Caco-2 (cell line): ENCODE data around the gene GLB1L2. TPM values are rescaled to one million over a fixed set of nuclear protein-coding genes. Genes with fewer than 3 reads are reported as not detected.
A peak's percentile ranks its signal among the peaks of the same experiment; 100 is the strongest.

Experiments used
- BruUV-seq: library from RNA; stranded (reverse); fragments of 400-500 nt; replicated peaks from 2 replicates; lab custom pipeline; 2021; lab: Mats Ljungman, UMichigan
- CTCF ChIA-PET: fragments of 300-600 bp; sonication (Branson Sonifier 250); formaldehyde crosslinking; loops from one replicate; lab custom pipeline; 2022; ENCODE audit warnings: antibody characterized with exemption; lab: Charles Lee
- POLR2A ChIA-PET: fragments of 300-600 bp; sonication (Branson Sonifier 250); formaldehyde crosslinking; loops from one replicate; lab custom pipeline; 2022; ENCODE audit warnings: antibody characterized with exemption; lab: Charles Lee
- DNase-seq, 2 experiments: peaks; one replicate each; pipeline versions ENCODE4 v3.0.0 to v3.0.0-alpha.2; 2020 to 2022
- H3K27me3 ChIP-seq: replicated peaks from 2 replicates; pipeline ENCODE4 v1.6.0; 2011; ENCODE audit warnings: low read length; ENCODE audit not compliant: control insufficient read depth, insufficient read depth
- H3K36me3 ChIP-seq: 2 replicates; pipeline ENCODE4 v1.5.1; 2011; ENCODE audit warnings: low read length; ENCODE audit not compliant: control insufficient read depth, insufficient read depth
- H3K4me1 ChIP-seq: fragments of 250-450 bp; sonication (Bioruptor Pico); 2 replicates; pipeline ENCODE4 v1.5.1; 2020; ENCODE audit warnings: mild to moderate bottlenecking
- H3K4me3 ChIP-seq: 2 replicates; pipeline ENCODE4 v1.5.1; 2011; ENCODE audit warnings: low read depth, mild to moderate bottlenecking, control low read depth, low read length
- H3K9me3 ChIP-seq: fragments of 250-450 bp; sonication (Bioruptor Pico); 2 replicates; pipeline ENCODE4 v1.5.1; 2020; ENCODE audit warnings: mild to moderate bottlenecking, moderate library complexity
- H3K27ac Mint-ChIP-seq: one replicate; pipeline ENCODE4 v1.8.0; 2022; ENCODE audit warnings: mixed read lengths; ENCODE audit not compliant: unreplicated experiment
- H3K27me3 Mint-ChIP-seq: one replicate; pipeline ENCODE4 v1.8.0; 2022; ENCODE audit warnings: mixed read lengths; ENCODE audit not compliant: insufficient read depth, unreplicated experiment
- H3K36me3 Mint-ChIP-seq: one replicate; pipeline ENCODE4 v1.8.0; 2022; ENCODE audit warnings: mild to moderate bottlenecking, mixed read lengths; ENCODE audit not compliant: insufficient read depth, unreplicated experiment
- H3K4me1 Mint-ChIP-seq: one replicate; pipeline ENCODE4 v1.8.0; 2022; ENCODE audit warnings: low read depth, mixed read lengths; ENCODE audit not compliant: unreplicated experiment
- H3K4me3 Mint-ChIP-seq: one replicate; pipeline ENCODE4 v1.8.0; 2022; ENCODE audit warnings: mild to moderate bottlenecking, moderate library complexity, mixed read lengths; ENCODE audit not compliant: unreplicated experiment
- H3K9me3 Mint-ChIP-seq: one replicate; pipeline ENCODE4 v1.8.0; 2022; ENCODE audit warnings: mixed read lengths; ENCODE audit not compliant: unreplicated experiment
- intact Hi-C: fragments of 100-400 bp; cut with micrococcal nuclease; formaldehyde crosslinking; loops from one replicate; pipeline ENCODE4 v1.10.0; 2022; ENCODE audit not compliant: unreplicated experiment
- total RNA-seq: library from RNA; stranded (reverse); gene quantifications from 2 replicates; pipeline ENCODE4 v1.2.3, GENCODE V29; 2022
- TF ChIP-seq, protein P1 (sequence below), 2 experiments: fragments of 200-600 bp in 1 of 2; IDR thresholded peaks; 1 replicate in 1 of 2; 2 replicates in 1 of 2; pipeline versions ENCODE4 v1.5.1 to v1.8.0; 2011 to 2022; ENCODE audit warnings: antibody characterized with exemption in 1 of 2, control low read depth in 1 of 2, inconsistent platforms in 1 of 2, low read depth in 1 of 2, low read length in 1 of 2, mild to moderate bottlenecking in 1 of 2, moderate library complexity in 1 of 2; ENCODE audit not compliant: insufficient read depth in 1 of 2, severe bottlenecking in 1 of 2, unreplicated experiment in 1 of 2

Gene GLB1L2
- total RNA-seq, 1 experiment from 2014 or later: 15.8 TPM

DNA sequence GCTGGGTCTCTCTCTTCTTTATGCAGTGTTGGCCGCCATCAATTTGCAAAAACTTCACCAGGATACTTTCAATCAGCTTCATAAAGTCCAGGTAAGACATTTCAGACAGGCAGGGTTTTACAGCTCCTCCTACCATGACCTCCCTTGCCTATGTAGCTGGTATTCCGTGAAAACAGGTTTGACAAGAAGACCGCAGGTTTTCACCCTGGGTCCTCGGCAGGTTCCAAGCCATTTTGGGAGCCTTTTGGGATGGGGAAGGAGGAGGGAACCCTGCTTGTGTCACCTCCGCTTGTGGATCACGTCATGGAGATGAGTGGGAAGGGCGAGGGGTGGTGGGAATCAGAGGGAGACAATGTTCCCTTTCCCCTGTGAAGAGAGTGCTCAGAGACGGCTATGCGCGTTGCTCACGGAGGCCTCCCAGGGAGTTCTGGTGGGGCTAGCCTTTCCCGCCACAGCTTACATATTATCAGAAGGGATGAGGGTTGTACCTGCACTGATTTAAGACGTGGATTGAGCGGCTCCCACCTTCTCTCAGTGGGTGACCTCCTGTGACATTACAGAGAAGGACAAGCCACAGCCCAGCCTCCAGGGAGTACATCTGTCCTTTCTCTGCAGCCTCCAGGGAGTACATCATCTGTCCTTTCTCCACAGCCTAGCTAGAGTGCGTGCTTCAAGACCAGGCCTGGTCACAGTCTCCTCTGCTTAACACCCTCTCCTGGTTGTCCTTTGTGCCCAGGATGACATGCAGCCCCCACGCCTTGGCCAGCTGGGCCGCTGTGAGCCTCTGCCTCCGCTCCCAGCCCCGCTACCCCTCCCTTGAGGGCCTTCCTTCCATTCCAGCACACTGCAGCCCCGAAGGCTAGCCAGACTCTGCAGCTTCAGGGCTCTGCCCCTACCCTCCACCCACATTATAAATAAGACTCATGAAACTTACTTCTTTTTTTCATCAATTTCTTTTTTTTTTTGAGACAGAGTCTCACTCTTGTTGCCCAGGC is 38.4 kb upstream of the GLB1L2 start:
- H3K4me3 ChIP-seq: no peak overlapping the region
- Mint-ChIP-seq H3K27ac (no peak overlapping the region), H3K4me1 (no peaks in the 10 kb centered on the region), H3K27me3 (peaks cover 11% of the 10 kb centered on the region), H3K4me3 (no peak overlapping the region), H3K36me3 (no peaks in the 10 kb centered on the region), H3K9me3 (no peaks in the 10 kb centered on the region)
- BruUV-seq: no TSS peak
- intact Hi-C loops: no loop called here
- DNase-seq: peak in 1 of 2 experiments; percentile 29
- H3K9me3 ChIP-seq: no peaks in the 10 kb centered on the region
- no peaks in the 10 kb centered on the region for H3K4me1 ChIP-seq
- ChIA-PET CTCF (no interaction called here), POLR2A (no interaction called here)
- TF ChIP-seq, protein P1, sequence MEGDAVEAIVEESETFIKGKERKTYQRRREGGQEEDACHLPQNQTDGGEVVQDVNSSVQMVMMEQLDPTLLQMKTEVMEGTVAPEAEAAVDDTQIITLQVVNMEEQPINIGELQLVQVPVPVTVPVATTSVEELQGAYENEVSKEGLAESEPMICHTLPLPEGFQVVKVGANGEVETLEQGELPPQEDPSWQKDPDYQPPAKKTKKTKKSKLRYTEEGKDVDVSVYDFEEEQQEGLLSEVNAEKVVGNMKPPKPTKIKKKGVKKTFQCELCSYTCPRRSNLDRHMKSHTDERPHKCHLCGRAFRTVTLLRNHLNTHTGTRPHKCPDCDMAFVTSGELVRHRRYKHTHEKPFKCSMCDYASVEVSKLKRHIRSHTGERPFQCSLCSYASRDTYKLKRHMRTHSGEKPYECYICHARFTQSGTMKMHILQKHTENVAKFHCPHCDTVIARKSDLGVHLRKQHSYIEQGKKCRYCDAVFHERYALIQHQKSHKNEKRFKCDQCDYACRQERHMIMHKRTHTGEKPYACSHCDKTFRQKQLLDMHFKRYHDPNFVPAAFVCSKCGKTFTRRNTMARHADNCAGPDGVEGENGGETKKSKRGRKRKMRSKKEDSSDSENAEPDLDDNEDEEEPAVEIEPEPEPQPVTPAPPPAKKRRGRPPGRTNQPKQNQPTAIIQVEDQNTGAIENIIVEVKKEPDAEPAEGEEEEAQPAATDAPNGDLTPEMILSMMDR (IDR thresholded peaks at IDR 0.05; ENCODE audit: insufficient read depth in 1 of 2, low read depth in 1 of 2, low read length in 1 of 2, severe bottlenecking in 1 of 2, unreplicated experiment in 1 of 2): no peak
- H3K36me3 ChIP-seq: no peaks in the 10 kb centered on the region
- H3K27me3 ChIP-seq: no peaks in the 10 kb centered on the region

DNA sequence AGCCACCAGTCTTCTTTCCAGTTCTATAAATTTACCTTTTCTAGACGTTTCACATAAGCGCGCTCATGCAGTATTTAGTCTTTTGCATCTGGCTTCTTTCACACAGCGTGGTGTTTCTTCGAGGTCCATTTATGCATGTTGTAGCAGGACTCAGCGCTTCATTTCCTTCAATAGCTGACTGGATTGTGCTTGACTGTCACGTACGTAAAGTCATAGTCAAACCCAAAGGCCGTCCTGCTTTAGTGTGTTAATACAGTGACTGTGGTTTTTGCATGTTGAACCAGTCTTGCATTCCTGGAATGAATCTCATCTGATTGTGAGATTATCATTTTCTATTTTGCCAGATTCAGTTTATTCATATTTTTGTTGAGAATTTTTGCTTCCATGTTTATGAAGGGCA is 37.1 kb upstream of the GLB1L2 start:
- no peaks in the 10 kb centered on the region for H3K4me1 ChIP-seq
- Mint-ChIP-seq H3K4me1 (no peaks in the 10 kb centered on the region), H3K4me3 (no peak overlapping the region), H3K27ac (no peak overlapping the region), H3K27me3 (peaks cover 15% of the 10 kb centered on the region), H3K9me3 (no peaks in the 10 kb centered on the region), H3K36me3 (no peaks in the 10 kb centered on the region)
- no peaks in the 10 kb centered on the region for H3K27me3 ChIP-seq
- intact Hi-C loops: no loop called here
- no peaks in the 10 kb centered on the region for H3K36me3 ChIP-seq
- ChIA-PET POLR2A (no interaction called here), CTCF (no interaction called here)
- TF ChIP-seq, protein P1 (IDR thresholded peaks at IDR 0.05; ENCODE audit: insufficient read depth in 1 of 2, low read depth in 1 of 2, low read length in 1 of 2, severe bottlenecking in 1 of 2, unreplicated experiment in 1 of 2): no peak
- H3K9me3 ChIP-seq: no peaks in the 10 kb centered on the region
- no peak for DNase-seq
- BruUV-seq: no TSS peak
- H3K4me3 ChIP-seq: no peak overlapping the region

DNA sequence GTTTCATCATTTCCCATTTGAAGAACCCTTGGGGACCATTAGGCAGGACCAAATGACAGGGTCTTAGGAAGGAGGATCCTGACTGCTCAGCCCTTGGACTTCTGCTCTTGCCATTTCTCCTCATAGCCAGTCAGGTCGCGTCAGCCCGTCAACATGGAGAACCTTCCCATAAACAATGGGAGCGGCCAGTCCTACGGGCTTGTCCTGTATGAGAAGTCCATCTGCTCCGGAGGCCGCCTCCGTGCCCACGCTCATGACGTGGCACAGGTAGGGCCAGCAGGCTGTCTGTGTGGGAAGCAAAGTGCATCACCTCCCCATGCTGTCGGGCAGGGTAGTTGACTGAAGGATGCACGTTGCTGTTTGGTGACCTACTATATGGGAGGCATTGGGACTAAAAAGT is 19.6 kb upstream of the GLB1L2 start:
- no peaks in the 10 kb centered on the region; the same call in 1 of the 2 replicates for H3K27me3 ChIP-seq
- intact Hi-C loops: no loop called here
- no peak overlapping the region for H3K4me3 ChIP-seq
- no peaks in the 10 kb centered on the region for H3K36me3 ChIP-seq
- no peaks in the 10 kb centered on the region for H3K36me3 Mint-ChIP-seq
- peaks cover 3% of the 10 kb centered on the region for H3K9me3 Mint-ChIP-seq
- H3K4me3 Mint-ChIP-seq: no peak overlapping the region
- H3K27ac Mint-ChIP-seq: no peak overlapping the region
- peaks cover 26% of the 10 kb centered on the region for H3K27me3 Mint-ChIP-seq
- no TSS peak for BruUV-seq
- TF ChIP-seq, protein P1 (IDR thresholded peaks at IDR 0.05; ENCODE audit: insufficient read depth in 1 of 2, low read depth in 1 of 2, low read length in 1 of 2, severe bottlenecking in 1 of 2, unreplicated experiment in 1 of 2): no peak
- H3K4me1 ChIP-seq: no peaks in the 10 kb centered on the region
- ChIA-PET CTCF (no interaction called here), POLR2A (no interaction called here)
- peaks cover under 1% of the 10 kb centered on the region for H3K4me1 Mint-ChIP-seq
- no peak for DNase-seq
- H3K9me3 ChIP-seq: 0 out of 2 replicates have a peak, but pooled peaks cover 2% of the 10 kb centered on the region
